NCI-H82 treated with DMSO at 0.1 percent for 48 hours (cell line): ENCODE results near the gene MAP7.
"Not testable (repeated sequence)": the region's sequence is repeated elsewhere in the genome, so short reads cannot be mapped to it uniquely, and the experiment has no call there.

ENCODE experiments used
- DNase-seq: peaks from one replicate; lab custom pipeline; 2025; ENCODE audit not compliant: unreplicated experiment; lab: John Stamatoyannopoulos, UW

MAP7 gene

GRCh38 chr6:136398453-136398852 is 151.8 kb downstream of the MAP7 start:
- DNase-seq, result no peak

GRCh38 chr6:136396908-136397307 is 153.3 kb downstream of the MAP7 start:
- DNase-seq, result no peak

- DNase-seq, result not testable (repeated sequence)
Observed at GRCh38 chr6:136390959-136391358, 159.3 kb downstream of the MAP7 start.

GRCh38 chr6:136387316-136387715 is 162.9 kb downstream of the MAP7 start:
- DNase-seq, result no peak

GRCh38 chr6:136383268-136383937 is 166.8 kb downstream of the MAP7 start:
- no peak for DNase-seq

GRCh38 chr6:136382676-136383252 is 167.5 kb downstream of the MAP7 start:
- no peak for DNase-seq

GRCh38 chr6:136378888-136379287 is 171.3 kb downstream of the MAP7 start:
- DNase-seq, result no peak

- not testable (repeated sequence) for DNase-seq
Observed at GRCh38 chr6:136375836-136376235, 174.4 kb downstream of the MAP7 start.

GRCh38 chr6:136371959-136372358 is 178.3 kb downstream of the MAP7 start:
- DNase-seq, result no peak

- no peak for DNase-seq
Observed at GRCh38 chr6:136370988-136371728, 179.1 kb downstream of the MAP7 start.

GRCh38 chr6:136365776-136366354 is 184.4 kb downstream of the MAP7 start:
- no peak for DNase-seq

- no peak for DNase-seq
Observed at GRCh38 chr6:136362421-136363356, 187.5 kb downstream of the MAP7 start.

GRCh38 chr6:136361787-136362186 is 188.4 kb downstream of the MAP7 start:
- no peak for DNase-seq

GRCh38 chr6:136360783-136361182 is 189.4 kb downstream of the MAP7 start:
- no peak for DNase-seq

- DNase-seq, result no peak
Observed at GRCh38 chr6:136359851-136360250, 190.4 kb downstream of the MAP7 start.

- DNase-seq, result no peak
Observed at GRCh38 chr6:136351518-136352110, 198.6 kb downstream of the MAP7 start.

- DNase-seq, result no peak
Observed at GRCh38 chr6:136350914-136351313, 199.3 kb downstream of the MAP7 start.

GRCh38 chr6:136347847-136348246 is 202.4 kb downstream of the MAP7 start:
- DNase-seq, result no peak

GRCh38 chr6:136345145-136345544 is 205.1 kb downstream of the MAP7 start:
- no peak for DNase-seq

- DNase-seq, result peak; percentile 33
Observed at GRCh38 chr6:136344420-136344819, 205.8 kb downstream of the MAP7 start.
